ENCODE data around the gene MMP2. TPM values are rescaled to one million over a fixed set of nuclear protein-coding genes. Genes with fewer than 3 reads are reported as not detected.

MMP2 gene
- total RNA-seq, 1 donor from 2014 or later = 452 TPM

DNA sequence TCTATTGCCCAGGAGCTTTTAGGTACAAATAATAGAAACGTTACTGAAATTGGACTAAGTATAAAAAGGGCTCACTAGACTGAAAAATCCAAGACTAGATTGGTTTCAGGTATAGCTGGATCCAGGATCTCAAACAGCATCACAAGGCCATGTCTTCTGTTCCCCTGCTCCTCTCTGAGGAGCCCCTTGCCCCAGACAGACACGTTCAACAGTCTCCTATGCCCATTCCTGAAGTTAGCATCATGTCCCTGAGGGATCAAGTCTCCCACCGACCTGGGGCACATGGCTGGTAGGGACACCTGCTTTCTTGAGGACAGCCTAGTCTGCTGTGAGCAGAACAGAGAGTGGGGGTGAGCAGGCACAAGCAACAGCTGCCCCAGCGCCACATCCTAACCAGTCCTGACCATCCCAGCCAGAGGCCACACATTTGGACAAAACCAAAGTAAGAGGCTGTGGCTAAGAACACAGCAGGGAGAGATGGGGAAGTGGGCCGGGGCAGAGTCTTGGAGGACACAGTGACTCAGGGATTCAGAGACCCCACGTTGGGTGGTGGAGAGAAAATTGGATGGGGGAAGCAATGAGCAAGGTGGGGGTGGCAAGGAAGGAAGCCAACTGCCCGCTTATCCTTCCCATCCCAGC, 10.5 kb upstream of the MMP2 start:
- TF ChIP-seq, protein P1, sequence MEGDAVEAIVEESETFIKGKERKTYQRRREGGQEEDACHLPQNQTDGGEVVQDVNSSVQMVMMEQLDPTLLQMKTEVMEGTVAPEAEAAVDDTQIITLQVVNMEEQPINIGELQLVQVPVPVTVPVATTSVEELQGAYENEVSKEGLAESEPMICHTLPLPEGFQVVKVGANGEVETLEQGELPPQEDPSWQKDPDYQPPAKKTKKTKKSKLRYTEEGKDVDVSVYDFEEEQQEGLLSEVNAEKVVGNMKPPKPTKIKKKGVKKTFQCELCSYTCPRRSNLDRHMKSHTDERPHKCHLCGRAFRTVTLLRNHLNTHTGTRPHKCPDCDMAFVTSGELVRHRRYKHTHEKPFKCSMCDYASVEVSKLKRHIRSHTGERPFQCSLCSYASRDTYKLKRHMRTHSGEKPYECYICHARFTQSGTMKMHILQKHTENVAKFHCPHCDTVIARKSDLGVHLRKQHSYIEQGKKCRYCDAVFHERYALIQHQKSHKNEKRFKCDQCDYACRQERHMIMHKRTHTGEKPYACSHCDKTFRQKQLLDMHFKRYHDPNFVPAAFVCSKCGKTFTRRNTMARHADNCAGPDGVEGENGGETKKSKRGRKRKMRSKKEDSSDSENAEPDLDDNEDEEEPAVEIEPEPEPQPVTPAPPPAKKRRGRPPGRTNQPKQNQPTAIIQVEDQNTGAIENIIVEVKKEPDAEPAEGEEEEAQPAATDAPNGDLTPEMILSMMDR (IDR thresholded peaks at IDR 0.05) = no peak
- no peaks in the 10 kb centered on the region for H3K9me3 Mint-ChIP-seq (ENCODE audit: unreplicated experiment)
- H3K4me1 Mint-ChIP-seq (ENCODE audit: unreplicated experiment) = peaks cover 31% of the 10 kb centered on the region
- no peak overlapping the region for H3K27ac Mint-ChIP-seq (ENCODE audit: unreplicated experiment)
- no peak overlapping the region for H3K4me3 Mint-ChIP-seq (ENCODE audit: unreplicated experiment)
- H3K36me3 Mint-ChIP-seq (ENCODE audit: unreplicated experiment) = no peaks in the 10 kb centered on the region
- DNase-seq (ENCODE audit: extremely low spot score, unreplicated experiment) = no peak
- no peaks in the 10 kb centered on the region for H3K27me3 Mint-ChIP-seq (ENCODE audit: unreplicated experiment)

DNA sequence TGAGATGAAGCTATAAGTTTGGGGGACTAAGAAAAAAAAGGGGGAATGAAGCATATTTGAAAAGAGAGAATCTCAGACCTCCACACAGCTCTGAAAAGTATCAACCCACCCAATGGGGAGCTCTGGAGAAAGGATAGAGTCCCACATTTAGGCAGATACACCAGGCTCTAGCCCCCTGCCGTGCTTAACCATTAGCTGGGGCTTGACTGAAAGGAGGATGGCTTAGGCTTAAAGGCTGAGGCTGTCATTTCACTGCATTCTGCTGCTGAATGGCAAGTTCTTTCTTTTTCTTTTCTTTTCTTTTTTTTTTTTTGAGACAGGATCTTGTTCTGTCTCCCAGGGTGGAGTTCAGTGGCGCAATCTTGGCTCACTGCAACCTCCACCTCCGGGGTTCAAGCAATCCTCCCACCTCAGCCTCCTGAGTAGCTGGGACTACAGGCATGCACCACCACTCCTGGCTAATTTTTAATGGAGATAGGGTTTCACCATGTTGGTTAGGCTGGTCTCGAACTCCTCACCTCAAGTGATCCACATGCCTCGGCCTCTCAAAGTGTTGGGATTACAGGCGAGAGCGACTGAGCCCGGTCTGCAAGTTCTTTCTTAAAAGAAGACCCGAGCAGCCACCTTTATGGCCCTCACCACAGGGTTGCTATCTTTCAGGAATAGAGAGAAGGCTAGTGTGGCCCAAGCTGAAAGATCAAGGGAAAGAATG, 9.0 kb upstream of the MMP2 start:
- H3K27me3 Mint-ChIP-seq (ENCODE audit: unreplicated experiment) = no peaks in the 10 kb centered on the region
- no peak overlapping the region for H3K4me3 Mint-ChIP-seq (ENCODE audit: unreplicated experiment)
- peaks cover 31% of the 10 kb centered on the region for H3K4me1 Mint-ChIP-seq (ENCODE audit: unreplicated experiment)
- H3K27ac Mint-ChIP-seq (ENCODE audit: unreplicated experiment) = peak overlapping the region; percentile 56
- TF ChIP-seq, protein P1 (IDR thresholded peaks at IDR 0.05) = no peak
- DNase-seq (ENCODE audit: extremely low spot score, unreplicated experiment) = no peak
- H3K36me3 Mint-ChIP-seq (ENCODE audit: unreplicated experiment) = no peaks in the 10 kb centered on the region
- no peaks in the 10 kb centered on the region for H3K9me3 Mint-ChIP-seq (ENCODE audit: unreplicated experiment)

DNA sequence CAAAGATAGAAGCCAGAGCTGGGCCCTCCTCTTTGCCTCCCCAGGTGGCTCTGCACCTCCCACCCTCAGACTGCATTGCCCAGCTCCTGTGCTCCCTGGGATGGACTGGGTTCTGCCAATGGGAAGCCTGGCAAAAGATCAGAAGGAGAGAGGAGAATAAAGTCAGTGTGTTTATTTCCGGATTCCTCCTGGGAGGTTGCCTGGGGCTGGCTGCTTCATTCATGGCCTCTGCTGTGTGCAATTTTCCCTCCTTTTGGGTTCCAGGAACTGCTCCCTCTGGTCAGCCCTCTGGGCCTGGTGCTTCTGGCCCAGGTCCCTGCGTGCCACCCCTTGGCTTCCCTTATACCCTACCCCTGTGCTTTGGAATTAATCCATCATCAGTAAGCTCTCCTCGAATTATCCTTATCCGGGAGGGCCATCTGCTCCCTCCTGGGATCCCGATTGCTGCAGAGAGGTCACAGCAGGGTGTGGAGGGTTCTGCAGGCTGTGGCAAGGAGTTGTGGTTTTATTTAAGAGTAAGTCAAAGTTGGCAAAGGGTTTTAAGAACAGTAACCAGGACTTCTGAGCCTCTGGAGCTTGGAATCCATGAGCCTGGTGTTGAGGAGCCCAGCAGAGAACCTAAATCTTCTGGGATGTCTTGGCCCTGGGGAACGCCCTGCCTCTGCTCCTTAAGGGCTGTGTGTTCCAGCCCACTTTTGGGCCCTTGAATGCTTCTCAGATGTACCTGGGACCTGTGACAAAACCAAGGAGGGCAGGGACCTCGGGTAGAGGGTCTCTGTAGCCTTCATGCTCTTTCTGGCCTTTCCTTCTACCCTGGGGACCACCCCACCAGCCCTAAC, 8.2 kb upstream of the MMP2 start:
- DNase-seq (ENCODE audit: extremely low spot score, unreplicated experiment) = no peak
- Mint-ChIP-seq H3K4me3 (ENCODE audit: unreplicated experiment) (no peak overlapping the region), H3K27ac (ENCODE audit: unreplicated experiment) (peak overlapping the region; percentile 56), H3K36me3 (ENCODE audit: unreplicated experiment) (no peaks in the 10 kb centered on the region), H3K4me1 (ENCODE audit: unreplicated experiment) (peaks cover 34% of the 10 kb centered on the region), H3K27me3 (ENCODE audit: unreplicated experiment) (no peaks in the 10 kb centered on the region), H3K9me3 (ENCODE audit: unreplicated experiment) (no peaks in the 10 kb centered on the region)
- TF ChIP-seq, protein P1 (IDR thresholded peaks at IDR 0.05) = no peak

DNA sequence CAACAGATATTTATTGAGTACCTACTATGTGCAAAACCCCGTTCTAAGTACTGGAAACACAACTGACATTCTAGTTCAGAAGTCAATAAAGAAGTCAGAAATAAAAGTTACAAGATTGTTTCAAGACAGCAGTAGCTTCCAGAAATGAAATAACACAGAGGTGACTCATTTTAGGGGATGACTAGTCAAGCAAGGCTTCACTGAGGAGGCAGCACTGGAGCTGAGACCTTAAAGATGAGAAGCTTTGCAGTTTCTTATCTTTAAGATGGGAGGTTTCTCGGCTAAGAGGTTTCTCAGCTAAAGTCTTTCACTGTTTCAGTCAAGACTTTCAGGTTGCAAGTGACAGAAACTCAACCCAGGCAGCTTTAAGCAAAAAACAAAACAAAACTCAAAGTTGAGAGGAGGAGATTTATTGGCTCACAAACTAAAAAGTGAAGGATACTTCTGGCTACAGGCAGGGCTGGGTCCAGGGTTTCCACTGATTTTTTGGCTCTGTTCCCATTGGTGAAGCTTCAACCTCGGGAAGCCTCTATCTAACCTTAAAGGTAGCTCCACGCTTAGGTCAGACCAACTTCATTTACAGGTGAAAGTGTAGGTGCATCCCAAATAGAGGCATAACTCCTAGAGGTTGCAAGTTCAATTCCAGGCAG, 7.4 kb upstream of the MMP2 start:
- H3K27ac Mint-ChIP-seq (ENCODE audit: unreplicated experiment) = peak overlapping the region; percentile 56
- no peak overlapping the region for H3K4me3 Mint-ChIP-seq (ENCODE audit: unreplicated experiment)
- H3K9me3 Mint-ChIP-seq (ENCODE audit: unreplicated experiment) = no peaks in the 10 kb centered on the region
- DNase-seq (ENCODE audit: extremely low spot score, unreplicated experiment) = no peak
- no peaks in the 10 kb centered on the region for H3K36me3 Mint-ChIP-seq (ENCODE audit: unreplicated experiment)
- no peaks in the 10 kb centered on the region for H3K27me3 Mint-ChIP-seq (ENCODE audit: unreplicated experiment)
- H3K4me1 Mint-ChIP-seq (ENCODE audit: unreplicated experiment) = peaks cover 38% of the 10 kb centered on the region
- TF ChIP-seq, protein P1 (IDR thresholded peaks at IDR 0.05) = no peak

Measured in osteocyte (in vitro differentiated cells).